Activated B cell treated with CpG ODN at 0.5 μM for 24 hours (primary cell): ENCODE results near the gene SRCIN1. TPM values are rescaled to one million over a fixed set of nuclear protein-coding genes. Genes with fewer than 3 reads are reported as not detected.

Experiments used
- ATAC-seq: fragments of 200-7000 bp; cut with Tn5 transposase; one replicate; pipeline ENCODE4 v1.10.0; 2021; ENCODE audit warnings: low read depth, mild to moderate bottlenecking, moderate library complexity
- CTCF ChIA-PET: fragments of 350-600 bp; sonication (Branson Sonifier 250); formaldehyde crosslinking; loops from one replicate; lab custom pipeline; 2021; ENCODE audit warnings: antibody characterized with exemption; lab: Charles Lee
- POLR2A ChIA-PET: fragments of 350-600 bp; sonication (Branson Sonifier 250); formaldehyde crosslinking; loops from one replicate; lab custom pipeline; 2021; ENCODE audit warnings: antibody characterized with exemption; lab: Charles Lee
- DNase-seq: peaks from one replicate; pipeline ENCODE4 v3.0.0; 2022
- H3K27ac Mint-ChIP-seq: one replicate; pipeline ENCODE4 v1.8.0; 2020; ENCODE audit warnings: mixed read lengths
- H3K27me3 Mint-ChIP-seq: one replicate; pipeline ENCODE4 v1.8.0; 2021; ENCODE audit warnings: mixed read lengths
- H3K36me3 Mint-ChIP-seq: one replicate; pipeline ENCODE4 v1.8.0; 2021; ENCODE audit warnings: low read depth, mixed read lengths
- H3K4me1 Mint-ChIP-seq: one replicate; pipeline ENCODE4 v1.8.0; 2021; ENCODE audit warnings: mixed read lengths
- H3K4me3 Mint-ChIP-seq: one replicate; pipeline ENCODE4 v1.8.0; 2020; ENCODE audit warnings: mild to moderate bottlenecking, mixed read lengths
- H3K9me3 Mint-ChIP-seq: one replicate; pipeline ENCODE4 v1.8.0; 2020; ENCODE audit warnings: mixed read lengths
- intact Hi-C: fragments of 100-400 bp; cut with micrococcal nuclease; formaldehyde crosslinking; loops from one replicate; pipeline ENCODE4 v1.15.1; 2024
- total RNA-seq: library from RNA; stranded (reverse); gene quantifications from 2 replicates; pipeline ENCODE4 v1.2.3, GENCODE V29; 2022
- TF ChIP-seq, protein P1 (sequence below): fragments of 200-600 bp; IDR thresholded peaks from one replicate; pipeline ENCODE4 v1.8.0; 2022; ENCODE audit warnings: antibody characterized with exemption, mild to moderate bottlenecking

SRCIN1 gene
- total RNA-seq, 1 donor from 2014 or later, result 0.35 TPM

DNA sequence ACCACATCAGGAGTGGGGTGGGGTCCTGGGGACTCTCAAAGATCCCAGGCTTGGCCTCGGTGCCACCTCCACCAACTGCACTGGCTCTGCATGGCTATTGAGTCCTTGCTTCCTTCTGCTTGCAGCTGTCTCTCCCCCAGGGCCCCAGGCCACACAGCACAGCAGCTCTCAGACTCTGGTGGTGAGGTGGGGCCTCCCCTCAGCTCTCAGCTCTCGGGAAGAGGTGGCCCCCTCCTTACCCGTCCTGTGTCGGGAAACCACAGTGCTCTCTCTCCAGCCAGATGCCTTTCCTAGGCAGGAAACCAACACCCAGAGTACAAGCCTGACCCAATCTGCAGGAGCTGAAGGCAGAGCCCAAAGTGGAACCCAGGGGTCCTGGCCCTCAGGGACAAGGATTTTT lies 18.5 kb downstream of the SRCIN1 start:
- no peaks in the 10 kb centered on the region for H3K36me3 Mint-ChIP-seq
- H3K9me3 Mint-ChIP-seq, result no peaks in the 10 kb centered on the region
- TF ChIP-seq, protein P1, sequence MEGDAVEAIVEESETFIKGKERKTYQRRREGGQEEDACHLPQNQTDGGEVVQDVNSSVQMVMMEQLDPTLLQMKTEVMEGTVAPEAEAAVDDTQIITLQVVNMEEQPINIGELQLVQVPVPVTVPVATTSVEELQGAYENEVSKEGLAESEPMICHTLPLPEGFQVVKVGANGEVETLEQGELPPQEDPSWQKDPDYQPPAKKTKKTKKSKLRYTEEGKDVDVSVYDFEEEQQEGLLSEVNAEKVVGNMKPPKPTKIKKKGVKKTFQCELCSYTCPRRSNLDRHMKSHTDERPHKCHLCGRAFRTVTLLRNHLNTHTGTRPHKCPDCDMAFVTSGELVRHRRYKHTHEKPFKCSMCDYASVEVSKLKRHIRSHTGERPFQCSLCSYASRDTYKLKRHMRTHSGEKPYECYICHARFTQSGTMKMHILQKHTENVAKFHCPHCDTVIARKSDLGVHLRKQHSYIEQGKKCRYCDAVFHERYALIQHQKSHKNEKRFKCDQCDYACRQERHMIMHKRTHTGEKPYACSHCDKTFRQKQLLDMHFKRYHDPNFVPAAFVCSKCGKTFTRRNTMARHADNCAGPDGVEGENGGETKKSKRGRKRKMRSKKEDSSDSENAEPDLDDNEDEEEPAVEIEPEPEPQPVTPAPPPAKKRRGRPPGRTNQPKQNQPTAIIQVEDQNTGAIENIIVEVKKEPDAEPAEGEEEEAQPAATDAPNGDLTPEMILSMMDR, result no peak
- H3K4me3 Mint-ChIP-seq, result no peak overlapping the region
- ChIA-PET CTCF (interaction anchor here (1.6 to 3.1 kb wide), 2 partner anchors 29 to 31 kb away, joined by 5 to 16 read pairs; no protein-coding TSS in a partner anchor), POLR2A (no interaction called here)
- no peak for DNase-seq
- ATAC-seq, result no peak
- intact Hi-C loops, result loop anchor here (10.0 kb wide), 1 partner anchor 162 kb away; the partner anchor contains the start of gene ARHGAP23
- peaks cover 61% of the 10 kb centered on the region for H3K27me3 Mint-ChIP-seq
- H3K4me1 Mint-ChIP-seq, result peaks cover 23% of the 10 kb centered on the region
- no peak overlapping the region for H3K27ac Mint-ChIP-seq

DNA sequence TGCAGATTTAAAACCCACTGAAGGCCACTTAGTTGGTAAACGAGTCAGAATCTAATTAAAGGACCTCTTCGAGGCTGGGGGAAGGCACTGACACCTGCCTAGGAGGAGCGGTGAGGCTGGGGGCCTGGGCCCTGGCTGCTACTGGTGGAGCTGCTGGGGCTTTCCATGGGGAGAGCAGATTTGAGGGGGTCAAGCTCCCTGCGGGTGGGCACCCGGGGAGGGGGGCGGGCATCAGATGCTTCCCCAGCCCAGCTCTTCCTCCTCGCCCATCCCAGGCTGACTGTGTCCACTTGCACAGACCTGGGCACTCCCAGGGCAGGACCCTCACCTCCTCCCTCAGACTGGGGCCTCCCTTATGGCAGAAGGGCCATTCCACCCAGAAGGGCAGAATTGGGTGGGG lies 19.0 kb downstream of the SRCIN1 start:
- intact Hi-C loops, result loop anchor here (10.0 kb wide), 1 partner anchor 162 kb away; the partner anchor contains the start of gene ARHGAP23
- TF ChIP-seq, protein P1, result no peak
- peaks cover 58% of the 10 kb centered on the region for H3K27me3 Mint-ChIP-seq
- DNase-seq, result no peak
- H3K27ac Mint-ChIP-seq, result no peak overlapping the region
- H3K9me3 Mint-ChIP-seq, result no peaks in the 10 kb centered on the region
- H3K4me3 Mint-ChIP-seq, result no peak overlapping the region
- peaks cover 19% of the 10 kb centered on the region for H3K4me1 Mint-ChIP-seq
- CTCF ChIA-PET, result interaction anchor here (1.6 to 3.1 kb wide), 2 partner anchors 28 to 31 kb away, joined by 5 to 16 read pairs; no protein-coding TSS in a partner anchor
- POLR2A ChIA-PET, result no interaction called here
- ATAC-seq, result no peak
- H3K36me3 Mint-ChIP-seq, result no peaks in the 10 kb centered on the region

DNA sequence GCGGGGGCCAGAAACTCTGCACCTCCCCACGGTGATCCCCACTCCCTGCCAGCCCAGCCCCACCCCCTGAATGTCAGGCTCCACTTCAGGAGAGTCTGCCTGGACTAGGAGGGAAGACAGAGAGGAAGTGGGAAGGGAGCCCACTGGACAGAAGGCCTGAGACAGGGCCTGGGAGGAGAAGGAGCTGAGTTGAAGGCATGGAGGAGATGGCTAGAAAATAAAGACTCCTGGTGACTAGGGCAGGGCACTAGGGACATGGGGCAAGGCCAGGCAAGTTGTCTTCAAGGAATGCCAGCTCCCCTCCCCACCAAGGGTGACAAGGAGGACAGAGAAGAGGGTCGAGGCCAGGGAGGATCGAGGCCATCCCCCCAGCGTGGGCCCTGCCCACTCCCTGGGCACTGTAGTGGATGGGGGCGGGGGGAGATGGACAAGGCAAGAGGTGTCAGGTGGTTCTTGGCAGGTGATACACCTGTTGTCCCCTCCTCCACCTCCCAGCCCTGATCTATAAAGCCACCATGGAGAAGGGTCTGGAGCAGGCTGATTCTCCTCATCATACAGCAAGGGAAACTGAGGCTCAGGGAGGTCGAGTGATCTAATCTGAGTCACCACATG lies 19.7 kb downstream of the SRCIN1 start:
- H3K27ac Mint-ChIP-seq, result no peak overlapping the region
- no peak for ATAC-seq
- no peak for DNase-seq
- H3K9me3 Mint-ChIP-seq, result no peaks in the 10 kb centered on the region
- CTCF ChIA-PET, result interaction anchor here (1.6 to 5.9 kb wide), 4 partner anchors 16 to 30 kb away, joined by 5 to 72 read pairs (median 10); no protein-coding TSS in a partner anchor
- intact Hi-C loops, result loop anchor here (10.0 kb wide), 1 partner anchor 161 kb away; the partner anchor contains the start of gene ARHGAP23
- H3K27me3 Mint-ChIP-seq, result peaks cover 56% of the 10 kb centered on the region
- H3K36me3 Mint-ChIP-seq, result no peaks in the 10 kb centered on the region
- H3K4me3 Mint-ChIP-seq, result no peak overlapping the region
- TF ChIP-seq, protein P1, result no peak
- POLR2A ChIA-PET, result no interaction called here
- H3K4me1 Mint-ChIP-seq, result peaks cover 11% of the 10 kb centered on the region

DNA sequence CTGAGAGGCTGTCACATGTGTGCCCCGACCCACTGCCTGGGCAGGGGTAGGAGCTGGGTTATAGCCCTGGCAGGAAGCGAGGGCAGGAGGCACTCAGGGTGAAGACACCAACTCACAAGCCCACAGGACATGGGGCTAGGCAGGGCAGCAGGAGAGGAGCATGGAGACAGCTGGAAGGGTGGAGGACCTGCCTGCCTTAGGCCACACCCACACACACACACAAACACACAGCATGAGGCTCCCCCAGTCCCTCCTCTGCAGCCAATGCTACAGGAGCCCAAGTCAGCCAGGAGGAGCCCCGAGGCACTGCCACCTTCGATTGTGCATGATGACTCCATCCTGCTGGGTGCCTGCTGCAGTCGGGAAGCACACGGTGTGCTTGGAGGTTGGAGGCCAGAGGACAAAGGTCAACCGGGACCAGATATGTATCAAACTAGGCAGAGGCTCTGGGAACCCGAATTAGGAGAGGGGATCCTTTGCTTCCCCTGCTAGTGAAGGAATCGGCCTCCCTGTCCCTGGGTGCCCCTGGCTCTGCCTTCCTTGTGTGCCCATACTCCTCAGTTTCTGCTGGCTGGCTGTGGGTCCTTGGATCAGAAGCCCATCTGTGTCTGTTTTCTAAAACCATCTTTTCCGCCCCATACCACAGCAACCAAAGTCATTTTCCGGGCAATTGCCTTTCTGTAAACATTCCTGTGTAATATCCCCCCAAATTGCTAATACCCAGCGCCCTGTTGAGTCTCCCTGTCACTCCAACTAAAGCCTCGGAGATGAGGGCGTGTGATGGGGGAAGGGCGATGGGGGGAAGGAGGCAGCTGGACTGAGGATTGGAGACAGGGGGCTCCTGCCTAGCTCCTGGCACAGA lies 20.5 kb downstream of the SRCIN1 start:
- intact Hi-C loops, result loop anchor here (10.0 kb wide), 1 partner anchor 160 kb away; the partner anchor contains the start of gene ARHGAP23
- no peak overlapping the region for H3K4me3 Mint-ChIP-seq
- ChIA-PET POLR2A (no interaction called here), CTCF (interaction anchor here (1.0 to 5.9 kb wide), 7 partner anchors 11 to 96 kb away, joined by 3 to 72 read pairs (median 3); no protein-coding TSS in a partner anchor)
- no peaks in the 10 kb centered on the region for H3K36me3 Mint-ChIP-seq
- TF ChIP-seq, protein P1, result no peak
- no peaks in the 10 kb centered on the region for H3K9me3 Mint-ChIP-seq
- H3K27ac Mint-ChIP-seq, result no peak overlapping the region
- peaks cover 7% of the 10 kb centered on the region for H3K4me1 Mint-ChIP-seq
- ATAC-seq (no peak), DNase-seq (no peak)
- H3K27me3 Mint-ChIP-seq, result peaks cover 56% of the 10 kb centered on the region
